Measurements from ENCODE around the gene RAB13.

Gene RAB13

DNA sequence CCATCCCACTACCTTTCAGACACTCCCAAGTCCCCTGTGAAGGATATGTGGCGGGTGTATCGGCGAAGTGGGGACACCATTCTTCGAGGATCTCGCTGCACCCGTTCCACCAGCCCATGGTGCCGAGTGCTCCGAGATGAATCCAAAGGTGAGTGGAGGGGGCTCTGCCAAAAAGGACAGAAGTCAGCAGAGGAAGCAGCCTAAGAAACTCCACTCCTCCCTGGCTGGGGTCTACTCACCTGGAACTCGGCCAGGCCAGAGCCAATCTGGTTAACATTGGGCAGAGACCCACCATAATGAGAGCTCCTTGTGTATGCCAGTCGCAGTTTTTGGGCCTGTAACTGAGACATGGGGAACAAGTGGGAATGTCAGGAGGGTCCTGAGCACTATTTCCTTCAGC, 31.3 kb downstream of the RAB13 start:
- DNase-seq, result no peak

- DNase-seq, result no peak
These were observed 32.2 kb downstream of the RAB13 start for GRCh38 chr1:153953859-153954365.

- DNase-seq, result no peak
These were observed 34.3 kb downstream of the RAB13 start for GRCh38 chr1:153951801-153952200.

DNA sequence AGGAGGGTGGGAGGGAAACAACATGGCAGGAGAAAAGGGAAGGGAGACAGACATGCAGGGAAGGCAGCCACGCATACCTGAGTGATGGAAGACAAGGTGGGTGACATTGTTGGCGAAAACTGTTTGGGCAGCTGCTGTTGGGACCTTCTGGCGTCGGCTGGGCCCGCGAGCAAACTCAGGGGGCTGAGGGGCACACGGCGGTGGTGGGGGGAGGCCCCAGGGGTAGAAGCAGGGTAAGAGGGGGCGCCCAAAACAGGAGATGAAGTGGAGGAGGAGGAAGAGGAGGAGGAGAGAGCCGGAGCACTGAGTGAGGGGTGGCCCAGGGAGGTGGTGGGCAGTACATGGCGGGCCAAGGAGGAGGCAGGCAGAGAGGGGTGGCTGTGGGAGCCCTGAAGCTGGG, 35.0 kb downstream of the RAB13 start:
- no peak for DNase-seq

- DNase-seq, result peak; percentile 91
These were observed 39.4 kb downstream of the RAB13 start, which contains the start of gene DENND4B for GRCh38 chr1:153946622-153947241. DENND4B (minus strand) TSS chr1:153946718; CDS start chr1:153944374, 2,344 bp downstream.

DNA sequence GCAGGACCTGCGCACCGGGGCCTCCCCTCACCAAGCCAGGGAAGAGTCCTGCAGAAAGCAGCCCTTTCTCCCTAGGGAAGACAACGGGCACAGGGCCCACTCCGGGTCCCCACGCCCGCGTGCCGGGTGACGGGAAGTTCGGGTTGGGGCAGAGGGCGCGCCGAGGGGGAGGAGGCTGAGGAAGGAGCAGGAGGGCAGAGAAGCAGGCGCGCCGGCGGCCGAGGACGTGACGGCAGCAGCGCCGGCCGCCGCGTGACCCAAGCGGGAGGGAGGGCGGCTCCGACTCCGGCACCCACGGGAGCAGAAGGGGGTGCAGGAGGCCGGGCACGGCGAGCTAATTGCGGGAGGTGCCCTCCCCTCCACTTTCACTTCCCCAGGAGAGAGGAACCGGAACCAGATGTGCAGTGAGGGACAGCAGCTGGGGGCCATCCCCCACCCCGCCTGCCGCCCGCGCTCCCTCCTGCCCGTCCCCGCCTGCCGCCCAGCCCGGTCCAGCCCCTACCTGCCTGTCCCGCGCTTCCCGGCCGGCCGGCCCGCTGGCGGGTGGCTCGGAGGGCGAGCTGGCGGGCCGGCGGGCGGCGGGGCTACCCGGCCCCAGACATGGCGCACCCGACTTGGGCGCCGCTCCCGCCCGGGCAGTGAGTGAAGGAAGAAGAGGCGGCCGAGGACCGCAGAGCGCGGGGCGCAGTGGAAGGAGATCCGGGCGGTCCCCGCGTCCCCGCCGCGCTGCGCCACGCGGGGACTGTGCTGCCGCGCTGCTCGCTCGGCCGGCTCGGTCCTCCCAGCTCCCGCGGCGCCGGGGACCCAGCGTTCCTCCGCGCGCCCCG, 40.1 kb downstream of the RAB13 start:
- peak; percentile 73 for DNase-seq

DNA sequence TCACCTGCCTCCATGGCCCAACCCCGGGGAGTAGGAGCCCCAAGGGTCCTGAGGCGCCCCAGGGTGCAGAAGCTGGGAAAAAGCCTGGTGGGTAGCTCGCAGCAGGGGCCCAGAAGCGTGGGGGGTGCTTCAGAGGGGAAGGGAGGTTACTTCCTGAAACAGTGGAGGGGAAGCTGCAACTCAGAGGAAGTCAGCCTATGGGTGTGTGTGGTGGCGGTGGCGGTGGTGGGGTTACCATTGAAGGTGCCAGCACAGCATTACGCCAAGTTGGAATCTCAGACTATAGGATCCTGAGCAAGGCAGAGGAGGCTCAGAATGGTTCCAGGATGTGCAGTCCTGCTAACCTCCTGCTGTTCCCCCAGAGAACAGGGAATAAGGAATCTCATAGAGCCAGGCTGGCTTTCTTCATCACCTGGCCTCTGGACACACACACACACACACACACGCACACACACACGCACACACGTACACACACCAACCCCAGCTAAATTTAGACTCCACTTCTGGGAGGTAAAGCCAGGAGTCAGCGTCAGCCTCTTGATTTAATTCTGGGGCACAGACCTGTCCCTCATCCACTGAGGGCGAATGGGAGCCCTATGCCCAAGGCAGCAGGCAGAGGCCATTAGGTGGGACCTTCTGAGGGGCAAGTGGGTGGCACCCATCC, 40.9 kb downstream of the RAB13 start:
- DNase-seq, result no peak

- DNase-seq, result no peak
These were observed 41.4 kb downstream of the RAB13 start for GRCh38 chr1:153944827-153945117.

DNA sequence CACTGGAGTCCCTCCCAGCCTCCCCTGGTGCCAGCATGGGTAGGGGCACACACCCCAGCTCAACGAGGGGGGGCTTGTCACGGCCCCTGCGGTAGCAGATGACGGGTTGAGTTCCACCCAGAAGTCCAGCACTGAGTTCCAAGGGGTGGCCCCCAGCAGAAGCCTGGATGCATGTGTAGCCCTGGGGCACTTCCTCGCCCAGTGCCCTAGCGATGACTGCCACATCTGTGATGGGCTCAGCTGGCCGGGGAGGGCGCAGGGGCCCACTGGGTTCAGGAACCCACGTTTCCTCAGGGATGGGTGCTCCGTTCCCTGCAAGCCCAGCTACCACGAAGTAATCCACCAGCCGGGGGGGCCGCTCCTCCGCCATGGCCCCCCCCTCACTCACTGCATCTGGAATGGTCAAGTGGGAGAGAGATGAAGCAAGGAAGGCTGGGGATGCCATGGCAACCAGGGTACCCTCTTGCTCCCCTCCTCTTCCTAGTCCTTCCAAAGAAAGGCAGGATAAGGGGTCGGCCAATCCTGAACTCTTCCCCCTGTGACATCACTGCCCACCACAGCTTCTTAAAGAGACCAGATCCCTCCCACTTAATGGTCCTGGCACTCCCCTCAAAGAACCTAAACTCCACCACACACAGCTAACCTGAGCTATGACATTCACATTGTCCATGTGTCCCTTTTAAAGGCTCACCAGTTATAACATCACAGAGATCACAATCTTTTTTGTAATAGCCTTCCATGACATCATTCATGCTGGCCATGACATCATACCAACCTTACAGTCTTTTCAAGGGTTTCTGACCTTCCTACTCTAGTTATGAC, 41.9 kb downstream of the RAB13 start:
- DNase-seq, result no peak

- no peak for DNase-seq
These were observed 43.2 kb downstream of the RAB13 start for GRCh38 chr1:153942766-153943549.

DNA sequence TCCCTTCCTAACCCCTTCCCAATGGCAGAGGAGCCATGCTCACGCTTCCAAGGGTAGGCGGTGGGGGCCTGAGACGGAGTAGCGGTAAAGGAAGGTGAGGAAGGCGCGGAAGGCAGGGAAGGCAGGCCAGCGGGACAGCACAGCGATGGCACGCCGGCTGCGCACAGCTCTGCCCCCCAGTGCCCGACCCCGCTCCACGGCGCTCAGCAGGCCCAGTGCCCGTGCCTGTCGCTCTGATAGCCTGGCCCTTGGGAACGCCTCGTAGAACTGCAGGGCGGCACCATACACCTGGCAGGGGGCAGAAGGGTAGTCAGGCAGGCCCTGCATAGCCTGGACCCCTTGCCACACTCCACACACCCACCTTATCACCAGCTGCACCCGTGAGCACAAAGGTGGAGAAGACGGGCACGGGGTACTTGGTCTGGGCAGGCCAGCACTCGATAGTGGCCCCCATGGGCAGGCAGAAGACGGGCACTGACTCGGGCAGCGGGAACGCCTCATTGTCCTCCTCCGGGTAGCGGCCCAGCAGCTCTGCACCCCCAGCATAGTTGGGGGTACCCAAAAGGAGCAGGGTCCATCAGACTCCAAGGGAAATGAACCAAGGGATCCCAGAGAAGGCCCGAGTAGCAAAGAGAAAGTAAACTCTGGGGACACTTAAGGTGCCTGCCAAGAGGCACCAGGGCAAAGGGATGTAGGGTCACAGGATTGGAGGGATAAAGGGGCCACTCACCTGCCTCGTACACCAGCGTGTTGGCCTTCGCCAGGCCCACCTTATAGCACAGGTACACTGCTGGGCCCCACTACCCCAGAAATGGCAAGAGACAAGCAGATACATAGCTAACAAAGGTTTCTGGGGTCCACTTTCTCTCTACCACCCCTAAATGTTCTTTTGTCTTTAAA, 44.1 kb downstream of the RAB13 start:
- no peak for DNase-seq

DNA sequence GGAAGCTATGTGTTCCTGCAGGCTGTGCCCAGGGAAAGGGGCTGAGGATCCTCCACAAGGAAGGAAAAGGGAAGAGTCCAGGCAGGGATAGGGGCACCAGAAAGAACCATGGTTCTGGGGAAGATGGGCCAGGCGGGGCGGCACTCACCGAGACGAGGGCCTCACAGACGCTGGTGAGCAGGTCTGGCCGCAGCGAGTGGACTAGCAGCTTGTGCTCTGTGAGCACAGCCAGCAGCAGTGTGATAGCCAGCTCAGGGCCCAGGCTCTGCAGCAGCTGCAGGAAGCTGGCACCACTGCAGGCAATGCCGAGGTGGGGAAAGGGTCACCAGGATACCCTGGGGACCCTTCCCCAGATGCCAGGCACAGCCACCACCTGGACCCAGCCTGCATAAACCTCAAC, 45.4 kb downstream of the RAB13 start:
- no peak for DNase-seq

GRCh38 chr1:153939476-153939875, 46.7 kb downstream of the RAB13 start:
- no peak for DNase-seq

DNA sequence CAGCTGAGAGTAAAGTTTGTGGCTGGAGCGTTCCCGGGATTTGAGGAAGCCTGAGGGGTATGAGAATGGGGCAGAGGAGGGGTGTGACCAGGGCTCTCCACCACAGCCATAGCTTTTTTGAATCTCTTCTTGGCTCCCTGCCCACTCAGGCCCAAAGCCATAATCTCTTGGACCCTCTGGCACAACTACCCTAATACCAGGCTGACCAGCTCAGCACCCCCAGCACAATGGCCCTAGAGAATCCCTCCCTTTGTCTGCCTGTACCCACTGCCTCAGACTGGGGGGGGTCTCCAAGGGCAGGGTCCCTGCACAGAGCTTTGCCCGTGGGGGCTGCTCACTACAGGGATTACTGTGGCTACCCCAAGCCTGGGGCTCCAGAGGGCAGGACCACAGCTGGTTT, 47.1 kb downstream of the RAB13 start:
- no peak for DNase-seq

DNA sequence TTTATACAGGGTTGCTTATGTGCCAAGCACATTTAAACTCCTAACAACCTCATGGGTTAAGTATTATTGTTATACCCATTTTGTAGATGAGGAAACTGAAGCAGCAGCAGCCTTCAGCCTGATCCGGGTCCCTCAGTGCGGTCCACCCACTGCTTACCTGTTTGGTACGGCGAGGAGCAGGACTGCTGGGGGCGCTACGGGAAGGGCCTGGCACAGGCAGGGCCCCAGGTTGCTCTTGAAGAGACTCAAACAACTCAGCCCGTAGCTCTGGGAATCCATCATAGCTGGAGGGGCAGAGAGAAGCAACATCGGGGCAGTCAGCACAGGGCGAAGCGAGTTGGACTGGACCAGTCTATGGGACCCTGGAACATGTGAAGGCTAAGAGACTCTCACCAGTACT, 48.8 kb downstream of the RAB13 start:
- DNase-seq, result no peak

GRCh38 chr1:153936011-153936802, 49.9 kb downstream of the RAB13 start:
- no peak for DNase-seq

DNA sequence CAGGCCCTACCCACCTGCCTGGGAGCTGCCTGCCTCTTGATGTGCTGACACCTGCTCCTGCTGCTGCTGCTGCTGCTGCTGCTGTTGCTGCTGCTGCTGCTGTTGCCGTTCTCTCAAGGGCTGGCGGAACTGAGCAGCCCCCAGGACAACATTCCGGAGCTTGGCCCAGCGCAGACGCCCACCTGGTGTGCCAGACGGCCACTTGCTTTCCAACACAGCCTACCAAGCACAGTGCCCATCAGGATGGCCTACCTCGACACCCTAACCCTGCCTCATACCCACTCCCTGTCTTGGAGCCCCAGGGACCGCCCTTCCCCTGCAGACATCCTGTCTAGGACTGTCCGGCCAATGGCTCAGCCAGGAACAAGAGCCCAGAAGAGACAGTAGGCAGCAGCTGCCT, 51.4 kb downstream of the RAB13 start:
- DNase-seq, result peak; percentile 22

DNA sequence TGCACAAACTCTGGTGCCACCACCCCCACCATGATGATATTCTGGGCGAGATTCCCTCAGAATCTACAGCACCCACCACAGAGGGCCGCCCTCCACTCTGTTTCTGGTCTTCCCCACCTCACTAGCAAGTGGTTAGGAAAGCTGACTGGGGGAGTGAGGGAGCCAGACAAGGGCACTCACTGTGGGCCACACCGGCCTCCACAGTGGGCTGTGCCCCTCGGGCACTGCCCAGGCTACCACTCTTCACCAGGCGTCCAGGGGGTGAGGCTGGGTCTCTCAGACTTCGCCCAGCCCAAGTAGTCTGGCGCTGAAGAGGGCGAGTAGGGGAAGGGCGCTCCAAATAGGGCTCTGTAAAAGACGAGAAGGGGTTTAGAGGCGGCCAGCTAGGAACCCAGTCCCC, 52.2 kb downstream of the RAB13 start:
- no peak for DNase-seq

- peak; percentile 37 for DNase-seq
These were observed 52.7 kb downstream of the RAB13 start for GRCh38 chr1:153933430-153933829.
